ENCODE results near the gene ZNF500.
"Not testable (repeated sequence)": the region's sequence is repeated elsewhere in the genome, so short reads cannot be mapped to it uniquely, and the experiment has no call there.

ZNF500 gene

GRCh38 chr16:4784444-4784987 lies 17.6 kb upstream of the ZNF500 start:
- H2AK5ac ChIP-seq (ENCODE audit: low read length); H4K91ac ChIP-seq (ENCODE audit: low read depth, low read length); H2BK5ac ChIP-seq (ENCODE audit: low read depth, low read length, poor library complexity); H3K4me3 ChIP-seq (ENCODE audit: low read depth, low read length); H2BK120ac ChIP-seq (ENCODE audit: insufficient read depth, low read length, poor library complexity); H3K27me3 ChIP-seq (ENCODE audit: insufficient read depth, low read length); H3K14ac ChIP-seq (ENCODE audit: low read length); H3K9ac ChIP-seq (ENCODE audit: low read length); H3K9me3 ChIP-seq (ENCODE audit: insufficient read depth, low read depth, low read length); H3K36me3 ChIP-seq (ENCODE audit: control insufficient read depth in 1 of 2, insufficient read depth in 2 of 2, low read length in 2 of 2); H3K79me2 ChIP-seq (ENCODE audit: control insufficient read depth, insufficient read depth, low read length, poor library complexity); H2AFZ ChIP-seq (ENCODE audit: insufficient read depth, low read length, poor library complexity); H4K8ac ChIP-seq (ENCODE audit: low read depth, low read length); H3K79me1 ChIP-seq (ENCODE audit: low read length); H4K12ac ChIP-seq (ENCODE audit: low read depth, low read length); DNase-seq; H3K4ac ChIP-seq (ENCODE audit: low read depth, low read length); H3K27ac ChIP-seq (ENCODE audit: low read depth, low read length); H3K23ac ChIP-seq (ENCODE audit: low read length); H3K4me2 ChIP-seq (ENCODE audit: low read length); H2BK12ac ChIP-seq (ENCODE audit: low read length); H3K18ac ChIP-seq (ENCODE audit: low read length); H3K4me1 ChIP-seq (ENCODE audit: control insufficient read depth in 1 of 2, insufficient read depth in 2 of 2, low read length in 2 of 2): not testable (repeated sequence)
- WGBS (ENCODE audit: extremely low coverage, insufficient coverage, insufficient read length) = no CpG with 5 or more reads among the region's 14 CpGs

DNA sequence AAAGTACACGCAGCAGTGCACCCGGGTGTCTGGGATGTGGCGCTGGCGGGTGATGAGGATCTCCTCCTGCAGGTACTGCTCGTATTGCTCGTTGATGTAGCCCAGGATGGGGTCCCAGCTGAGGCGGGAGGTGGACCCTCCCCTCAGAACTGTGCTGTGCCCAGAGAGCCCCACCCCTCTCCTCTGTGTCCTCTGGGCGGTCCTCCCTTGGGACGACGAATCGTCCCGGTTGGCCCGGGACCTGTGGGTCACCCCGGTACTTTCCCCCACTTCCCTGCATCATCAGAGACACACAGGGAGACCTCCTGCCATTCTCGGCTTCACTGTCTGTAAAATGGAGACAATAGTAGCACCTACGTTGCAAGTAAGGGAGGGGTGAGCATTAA lies 17.0 kb upstream of the ZNF500 start:
- Histone ChIP-seq H3K4me3 (ENCODE audit: low read depth, low read length) (no peak overlapping the region), H3K4ac (ENCODE audit: low read depth, low read length) (no peak overlapping the region), H3K4me2 (ENCODE audit: low read length) (no peak overlapping the region), H2BK120ac (ENCODE audit: insufficient read depth, low read length, poor library complexity) (no peak overlapping the region), H3K14ac (ENCODE audit: low read length) (no peak overlapping the region), H3K27me3 (ENCODE audit: insufficient read depth, low read length) (no peaks in the 10 kb centered on the region), H3K23ac (ENCODE audit: low read length) (no peak overlapping the region), H3K4me1 (ENCODE audit: control insufficient read depth in 1 of 2, insufficient read depth in 2 of 2, low read length in 2 of 2) (no peaks in the 10 kb centered on the region), H4K12ac (ENCODE audit: low read depth, low read length) (no peak overlapping the region), H4K91ac (ENCODE audit: low read depth, low read length) (no peak overlapping the region), H2AK5ac (ENCODE audit: low read length) (no peak overlapping the region), H2AFZ (ENCODE audit: insufficient read depth, low read length, poor library complexity) (no peak overlapping the region), H3K36me3 (ENCODE audit: control insufficient read depth in 1 of 2, insufficient read depth in 2 of 2, low read length in 2 of 2) (no peaks in the 10 kb centered on the region), H3K79me1 (ENCODE audit: low read length) (no peaks in the 10 kb centered on the region), H2BK5ac (ENCODE audit: low read depth, low read length, poor library complexity) (no peak overlapping the region), H2BK12ac (ENCODE audit: low read length) (no peak overlapping the region), H3K27ac (ENCODE audit: low read depth, low read length) (no peak overlapping the region), H3K9me3 (ENCODE audit: insufficient read depth, low read depth, low read length) (peaks cover 7% of the 10 kb centered on the region), H3K79me2 (ENCODE audit: control insufficient read depth, insufficient read depth, low read length, poor library complexity) (no peaks in the 10 kb centered on the region), H4K8ac (ENCODE audit: low read depth, low read length) (no peak overlapping the region), H3K9ac (ENCODE audit: low read length) (no peak overlapping the region), H3K18ac (ENCODE audit: low read length) (no peak overlapping the region)
- no CpG with 5 or more reads among the region's 16 CpGs for WGBS (ENCODE audit: extremely low coverage, insufficient coverage, insufficient read length)
- no peak for DNase-seq

- no peak overlapping the region for H3K18ac ChIP-seq (ENCODE audit: low read length)
- no peak overlapping the region for H3K27ac ChIP-seq (ENCODE audit: low read depth, low read length)
- no peaks in the 10 kb centered on the region for H3K79me1 ChIP-seq (ENCODE audit: low read length)
- no peaks in the 10 kb centered on the region for H3K79me2 ChIP-seq (ENCODE audit: control insufficient read depth, insufficient read depth, low read length, poor library complexity)
- peaks cover 7% of the 10 kb centered on the region for H3K9me3 ChIP-seq (ENCODE audit: insufficient read depth, low read depth, low read length)
- no peak overlapping the region for H3K4me3 ChIP-seq (ENCODE audit: low read depth, low read length)
- no peak overlapping the region for H3K23ac ChIP-seq (ENCODE audit: low read length)
- no peak overlapping the region for H4K8ac ChIP-seq (ENCODE audit: low read depth, low read length)
- H2BK120ac ChIP-seq (ENCODE audit: insufficient read depth, low read length, poor library complexity) = no peak overlapping the region
- DNase-seq = no peak
- H2BK5ac ChIP-seq (ENCODE audit: low read depth, low read length, poor library complexity) = no peak overlapping the region
- H4K91ac ChIP-seq (ENCODE audit: low read depth, low read length) = no peak overlapping the region
- WGBS (ENCODE audit: extremely low coverage, insufficient coverage, insufficient read length) = no CpG with 5 or more reads among the region's 25 CpGs
- H3K4me2 ChIP-seq (ENCODE audit: low read length) = no peak overlapping the region
- H2BK12ac ChIP-seq (ENCODE audit: low read length) = no peak overlapping the region
- no peaks in the 10 kb centered on the region for H3K4me1 ChIP-seq (ENCODE audit: control insufficient read depth in 1 of 2, insufficient read depth in 2 of 2, low read length in 2 of 2)
- no peak overlapping the region for H2AFZ ChIP-seq (ENCODE audit: insufficient read depth, low read length, poor library complexity)
- H4K12ac ChIP-seq (ENCODE audit: low read depth, low read length) = no peak overlapping the region
- H3K4ac ChIP-seq (ENCODE audit: low read depth, low read length) = no peak overlapping the region
- no peaks in the 10 kb centered on the region for H3K36me3 ChIP-seq (ENCODE audit: control insufficient read depth in 1 of 2, insufficient read depth in 2 of 2, low read length in 2 of 2)
- H3K9ac ChIP-seq (ENCODE audit: low read length) = no peak overlapping the region
- no peak overlapping the region for H2AK5ac ChIP-seq (ENCODE audit: low read length)
- no peaks in the 10 kb centered on the region for H3K27me3 ChIP-seq (ENCODE audit: insufficient read depth, low read length)
- no peak overlapping the region for H3K14ac ChIP-seq (ENCODE audit: low read length)
These were observed 16.4 kb upstream of the ZNF500 start for GRCh38 chr16:4783251-4783950.

DNA sequence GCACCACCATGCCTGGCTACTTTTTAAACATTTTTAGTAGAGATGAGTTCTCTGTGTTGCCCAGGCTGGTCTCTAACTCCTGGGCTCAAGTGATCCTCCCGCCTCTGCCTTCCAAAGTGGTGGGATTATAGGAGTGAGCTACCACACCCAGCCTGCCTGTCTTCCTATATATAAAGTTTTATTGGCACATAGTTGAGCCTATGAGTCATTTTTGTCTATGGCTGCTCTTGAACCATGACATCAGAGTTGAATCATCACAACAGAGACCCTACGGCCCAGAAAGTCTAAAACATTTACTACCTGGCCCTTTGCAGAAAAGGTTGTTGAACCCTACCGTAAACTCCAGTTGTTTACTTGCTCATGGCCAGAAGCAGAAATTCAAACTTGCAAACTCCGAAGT lies 13.3 kb upstream of the ZNF500 start:
- H3K9me3 ChIP-seq (ENCODE audit: insufficient read depth, low read depth, low read length) = peaks cover 7% of the 10 kb centered on the region
- H3K79me2 ChIP-seq (ENCODE audit: control insufficient read depth, insufficient read depth, low read length, poor library complexity) = no peaks in the 10 kb centered on the region
- no peak for DNase-seq
- no peak overlapping the region for H3K27ac ChIP-seq (ENCODE audit: low read depth, low read length)
- H3K4ac ChIP-seq (ENCODE audit: low read depth, low read length) = no peak overlapping the region
- no peak overlapping the region for H2AFZ ChIP-seq (ENCODE audit: insufficient read depth, low read length, poor library complexity)
- H3K14ac ChIP-seq (ENCODE audit: low read length) = no peak overlapping the region
- H3K18ac ChIP-seq (ENCODE audit: low read length) = no peak overlapping the region
- H2AK5ac ChIP-seq (ENCODE audit: low read length) = no peak overlapping the region
- no peak overlapping the region for H2BK12ac ChIP-seq (ENCODE audit: low read length)
- no peak overlapping the region for H3K9ac ChIP-seq (ENCODE audit: low read length)
- no peak overlapping the region for H2BK5ac ChIP-seq (ENCODE audit: low read depth, low read length, poor library complexity)
- H4K12ac ChIP-seq (ENCODE audit: low read depth, low read length) = no peak overlapping the region
- no peak overlapping the region for H4K91ac ChIP-seq (ENCODE audit: low read depth, low read length)
- H3K4me3 ChIP-seq (ENCODE audit: low read depth, low read length) = no peak overlapping the region
- peaks cover 0 to 2% of the 10 kb centered on the region in 2 experiments for H3K4me1 ChIP-seq (ENCODE audit: control insufficient read depth in 1 of 2, insufficient read depth in 2 of 2, low read length in 2 of 2)
- no peak overlapping the region for H4K8ac ChIP-seq (ENCODE audit: low read depth, low read length)
- H2BK120ac ChIP-seq (ENCODE audit: insufficient read depth, low read length, poor library complexity) = no peak overlapping the region
- no peak overlapping the region for H3K23ac ChIP-seq (ENCODE audit: low read length)
- no peak overlapping the region for H3K4me2 ChIP-seq (ENCODE audit: low read length)
- H3K36me3 ChIP-seq (ENCODE audit: control insufficient read depth in 1 of 2, insufficient read depth in 2 of 2, low read length in 2 of 2) = no peaks in the 10 kb centered on the region
- no peaks in the 10 kb centered on the region for H3K27me3 ChIP-seq (ENCODE audit: insufficient read depth, low read length)
- no peaks in the 10 kb centered on the region for H3K79me1 ChIP-seq (ENCODE audit: low read length)
- WGBS (ENCODE audit: extremely low coverage, insufficient coverage, insufficient read length) = no CpG with 5 or more reads among the region's 4 CpGs

Data from trophoblast cell (in vitro differentiated cells and primary cell).